MV-4-11 (cell line): ENCODE data around the gene PKN1.
"Not testable (repeated sequence)": the region's sequence is repeated elsewhere in the genome, so short reads cannot be mapped to it uniquely, and the experiment has no call there.

Experiments
- DNase-seq: peaks from one replicate; lab custom pipeline; 2025; lab: John Stamatoyannopoulos, UW

The PKN1 gene

GRCh38 chr19:14482172-14482941, 49.3 kb downstream of the PKN1 start:
- no peak for DNase-seq

GRCh38 chr19:14487370-14488125, 54.4 kb downstream of the PKN1 start:
- no peak for DNase-seq

GRCh38 chr19:14492756-14493337, 59.7 kb downstream of the PKN1 start:
- no peak for DNase-seq

GRCh38 chr19:14494411-14494810, 61.3 kb downstream of the PKN1 start:
- DNase-seq = no peak

GRCh38 chr19:14494910-14495671, 62.0 kb downstream of the PKN1 start:
- no peak for DNase-seq

- no peak for DNase-seq
Measured at GRCh38 chr19:14495672-14496028, 62.5 kb downstream of the PKN1 start.

GRCh38 chr19:14496029-14496833, 63.1 kb downstream of the PKN1 start, which contains the start of gene GIPC1:
TSS of gene GIPC1 (minus strand) at chr19:14496127. CDS start at chr19:14482976, 13,151 bp downstream.
- DNase-seq = peak; percentile 92

GRCh38 chr19:14496834-14497227, 63.7 kb downstream of the PKN1 start:
- no peak for DNase-seq

- peak; percentile 43 for DNase-seq
Measured at GRCh38 chr19:14497228-14497921, 64.3 kb downstream of the PKN1 start.

GRCh38 chr19:14502334-14503092, 69.4 kb downstream of the PKN1 start:
- DNase-seq = no peak

GRCh38 chr19:14503285-14503684, 70.2 kb downstream of the PKN1 start:
- DNase-seq = no peak

- DNase-seq = not testable (repeated sequence)
Measured at GRCh38 chr19:14504575-14504974, 71.5 kb downstream of the PKN1 start.

- DNase-seq = peak; percentile 25
Measured at GRCh38 chr19:14505488-14506239, 72.6 kb downstream of the PKN1 start.

GRCh38 chr19:14507704-14508542, 74.8 kb downstream of the PKN1 start:
- peak; percentile 69 for DNase-seq

- peak; percentile 96 for DNase-seq
Measured at GRCh38 chr19:14510311-14511228, 77.5 kb downstream of the PKN1 start.

GRCh38 chr19:14511229-14511593, 78.1 kb downstream of the PKN1 start:
- DNase-seq = no peak

GRCh38 chr19:14512406-14512961, 79.4 kb downstream of the PKN1 start:
- DNase-seq = no peak
